ENCODE data around the gene MSANTD7.

DNA sequence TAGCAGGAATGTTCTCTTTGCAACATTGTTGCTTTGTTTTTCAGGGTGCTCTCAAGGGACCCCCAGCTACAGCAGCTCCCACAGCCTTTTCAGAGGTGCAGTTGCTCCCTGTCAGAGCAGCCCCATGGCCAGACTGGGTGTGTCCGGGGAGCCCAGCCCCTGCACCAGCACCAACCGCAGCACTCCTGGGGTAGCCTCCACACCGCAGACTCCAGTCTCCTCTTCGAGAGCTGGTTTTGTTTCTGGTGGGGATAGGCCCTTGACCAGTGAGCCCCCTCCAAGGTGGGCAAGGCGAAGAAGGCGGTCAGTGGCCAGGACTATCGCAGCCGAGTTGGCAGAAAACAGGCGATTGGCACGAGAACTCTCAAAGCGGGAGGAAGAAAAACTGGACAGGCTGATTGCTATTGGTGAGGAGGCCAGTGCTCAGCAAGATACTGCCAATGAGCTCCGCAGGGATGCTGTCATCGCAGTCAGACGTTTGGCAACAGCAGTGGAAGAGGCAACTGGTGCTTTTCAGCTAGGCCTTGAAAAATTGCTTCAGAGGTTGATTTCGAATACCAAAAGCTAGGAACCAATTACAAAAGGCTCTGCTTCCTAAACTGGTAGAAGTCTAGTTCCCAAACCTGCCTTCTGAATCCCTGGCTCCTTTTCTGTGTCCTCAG lies 5.4 kb downstream of the MSANTD7 start:
- TF ChIP-seq MYC (CRISPR knock-in tag; IDR thresholded peaks at IDR 0.05; ENCODE audit: borderline replicate concordance) (no peak), ZIK1 (CRISPR knock-in tag; IDR thresholded peaks at IDR 0.05; ENCODE audit: borderline replicate concordance, low read depth) (no peak)
